ENCODE data around the gene EMSY.

Gene EMSY

DNA sequence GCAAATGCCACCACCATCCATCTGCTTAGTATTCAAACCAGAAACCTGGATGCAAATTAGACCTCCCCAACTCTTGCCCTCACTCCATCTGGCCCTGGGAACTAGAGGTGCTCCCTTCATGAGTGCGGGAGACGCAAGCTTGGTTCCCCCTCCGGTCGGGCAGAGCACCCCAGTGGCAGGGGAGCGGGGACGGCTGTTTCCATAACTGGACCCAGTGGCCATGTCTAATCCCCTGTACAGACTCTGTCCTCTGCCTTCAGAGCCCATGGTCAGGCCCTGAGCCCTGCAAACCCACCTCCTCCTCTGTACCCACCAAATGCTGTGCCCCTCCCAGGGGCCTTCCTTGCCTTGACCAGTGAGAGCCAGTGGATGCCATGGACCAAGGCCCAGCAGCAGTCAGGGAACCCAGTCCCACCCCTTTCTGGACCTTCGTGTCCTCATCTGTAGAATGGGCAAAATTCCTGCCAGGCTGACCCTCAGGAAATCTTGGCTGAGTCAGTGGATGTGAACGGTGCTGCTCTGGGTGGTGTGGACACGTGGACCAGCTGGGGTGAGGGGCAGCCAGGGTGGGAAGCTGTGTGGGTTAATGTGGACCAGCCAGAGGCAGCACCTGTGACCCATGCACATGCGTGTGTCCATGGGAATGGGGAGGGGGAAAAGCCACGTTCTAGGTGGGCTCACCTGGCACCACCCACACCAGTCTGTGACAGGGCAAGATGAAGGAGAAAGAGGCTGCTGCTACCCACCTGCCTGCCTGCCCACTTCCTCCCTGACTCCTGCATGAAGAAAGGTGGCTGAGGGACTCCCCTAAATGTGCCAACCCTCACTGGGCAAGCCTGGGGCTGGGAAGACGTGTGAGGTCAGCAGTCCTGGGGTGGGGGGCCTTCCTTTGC is 153.0 kb downstream of the EMSY start:
- no peak for DNase-seq

- peak; percentile 39 to 69 for DNase-seq
Measured at GRCh38 chr11:76598426-76598839, 153.6 kb downstream of the EMSY start.

DNA sequence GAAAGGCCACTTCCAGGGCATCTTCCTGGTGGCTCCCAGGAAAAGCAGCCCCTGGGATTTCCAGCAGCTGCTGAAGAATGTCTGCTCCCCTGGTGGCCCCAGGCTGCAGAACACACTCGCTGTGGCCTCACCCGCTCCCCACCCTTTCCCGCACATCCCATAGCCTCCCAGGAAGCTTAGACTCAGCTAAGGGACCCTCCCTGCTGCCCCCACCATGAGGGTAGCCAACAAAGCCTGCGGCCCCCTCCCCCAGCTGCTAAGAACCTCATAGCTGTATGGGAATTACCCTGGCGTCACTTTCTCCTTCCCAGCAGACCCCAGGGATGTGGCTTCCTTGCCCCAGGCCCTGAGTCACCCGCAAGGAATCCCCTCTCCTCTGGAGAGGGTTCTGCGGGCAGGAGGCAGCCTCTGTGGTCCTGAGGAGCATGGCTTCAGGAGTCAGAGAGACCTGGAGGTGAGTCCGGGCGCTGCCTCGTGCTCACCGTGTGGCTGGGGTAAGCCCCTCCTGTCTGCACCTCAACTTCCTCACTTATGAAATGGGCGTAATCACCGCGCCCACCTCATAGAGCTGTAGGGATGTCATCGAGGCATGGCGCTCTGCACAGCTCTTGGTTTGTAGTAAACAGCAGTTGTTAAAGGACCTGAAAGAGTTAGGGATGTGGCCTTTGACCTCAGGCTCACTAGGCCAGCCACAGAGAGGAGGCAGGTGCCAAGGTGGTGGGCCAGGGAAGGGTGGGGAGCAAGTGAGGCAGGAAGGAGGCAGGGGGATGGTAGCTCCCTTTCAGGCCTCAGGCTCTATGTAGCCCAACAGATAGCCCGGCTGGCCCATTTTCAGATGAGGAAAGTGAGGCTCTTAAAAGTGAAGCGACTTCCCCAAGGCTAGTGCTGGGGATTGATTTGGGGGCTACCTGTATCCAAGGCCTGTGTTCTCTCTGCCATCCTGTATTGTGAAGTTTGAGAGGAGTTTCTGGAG is 154.5 kb downstream of the EMSY start:
- no peak for DNase-seq

DNA sequence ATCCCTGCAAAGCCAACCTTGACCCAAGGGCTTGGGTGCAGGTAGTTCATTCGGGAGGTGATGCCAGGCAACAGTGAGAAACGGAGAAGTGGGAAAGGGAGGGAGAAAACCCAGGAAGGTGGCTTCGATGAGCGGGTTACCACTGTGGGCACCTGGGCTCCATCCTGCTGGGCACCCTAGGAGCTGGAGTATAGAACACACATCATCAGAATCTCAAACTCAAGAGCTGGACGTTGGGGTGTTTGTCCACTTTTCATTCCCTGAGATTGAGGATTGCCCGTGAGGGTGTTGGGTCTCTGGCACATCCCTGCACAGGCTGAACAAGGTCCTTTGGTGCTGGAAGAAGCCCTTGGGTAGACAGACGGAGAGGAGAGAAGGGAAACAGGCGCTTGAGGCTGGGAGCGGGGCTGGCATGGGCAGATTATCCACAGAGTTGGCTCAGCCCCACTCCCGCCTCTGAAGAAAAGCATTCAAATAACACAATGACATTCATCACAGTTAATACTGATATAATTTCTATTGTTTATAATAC is 155.4 kb downstream of the EMSY start:
- DNase-seq, result no peak

GRCh38 chr11:76601272-76601671 is 156.5 kb downstream of the EMSY start:
- DNase-seq, result no peak

GRCh38 chr11:76601724-76602123 is 156.9 kb downstream of the EMSY start:
- DNase-seq, result no peak

- no peak for DNase-seq
Measured at GRCh38 chr11:76602431-76602861, 157.6 kb downstream of the EMSY start.

All from NCI-H524 (cell line).